ENCODE results near the gene EFCAB11. TPM values are rescaled to one million over a fixed set of nuclear protein-coding genes. Genes with fewer than 3 reads are reported as not detected.

EFCAB11 gene
- total RNA-seq, 3 donors from 2014 or later: 6.4 to 13.6 (median 6.9) TPM

- no peak for DNase-seq (ENCODE audit: low spot score in 2 of 2)
- Histone ChIP-seq H3K36me3 (no peaks in the 10 kb centered on the region), H3K9me3 (peaks cover 0 to 3% of the 10 kb centered on the region in 2 donors), H3K4me1 (no peaks in the 10 kb centered on the region), H3K4me3 (no peak overlapping the region), H3K27ac (no peak overlapping the region), H3K27me3 (no peaks in the 10 kb centered on the region)
- intact Hi-C loops (cut with DNase I; ENCODE audit: low total_unique reads): no loop called here
- TF ChIP-seq POLR2AphosphoS5 (IDR thresholded peaks at IDR 0.05): no peak
- TF ChIP-seq POLR2A (IDR thresholded peaks at IDR 0.05): no peak
- no peak for TF ChIP-seq CTCF (IDR thresholded peaks at IDR 0.05)
Observed at GRCh38 chr14:89866458-89866857, 88.1 kb downstream of the EFCAB11 start.

- H3K4me3 ChIP-seq: no peak overlapping the region
- no peak overlapping the region for H3K27ac ChIP-seq
- peaks cover 0 to 3% of the 10 kb centered on the region in 2 donors for H3K9me3 ChIP-seq
- no peaks in the 10 kb centered on the region for H3K36me3 ChIP-seq
- intact Hi-C loops (cut with DNase I; ENCODE audit: low total_unique reads): no loop called here
- TF ChIP-seq CTCF (IDR thresholded peaks at IDR 0.05): no peak
- no peak for TF ChIP-seq POLR2AphosphoS5 (IDR thresholded peaks at IDR 0.05)
- TF ChIP-seq POLR2A (IDR thresholded peaks at IDR 0.05): no peak
- no peaks in the 10 kb centered on the region for H3K4me1 ChIP-seq
- no peak for DNase-seq (ENCODE audit: low spot score in 2 of 2)
- H3K27me3 ChIP-seq: no peaks in the 10 kb centered on the region
Observed at GRCh38 chr14:89865153-89865552, 89.4 kb downstream of the EFCAB11 start.

- intact Hi-C loops (cut with DNase I; ENCODE audit: low total_unique reads): no loop called here
- no peak overlapping the region for H3K27ac ChIP-seq
- no peak for TF ChIP-seq POLR2A (IDR thresholded peaks at IDR 0.05)
- TF ChIP-seq CTCF (IDR thresholded peaks at IDR 0.05): no peak
- no peaks in the 10 kb centered on the region for H3K36me3 ChIP-seq
- H3K27me3 ChIP-seq: no peaks in the 10 kb centered on the region
- H3K9me3 ChIP-seq: peaks cover 0 to 2% of the 10 kb centered on the region in 2 donors
- DNase-seq (ENCODE audit: low spot score in 2 of 2): no peak
- no peaks in the 10 kb centered on the region for H3K4me1 ChIP-seq
- H3K4me3 ChIP-seq: no peak overlapping the region
Observed at GRCh38 chr14:89862856-89863255, 91.7 kb downstream of the EFCAB11 start.

- no peak overlapping the region for H3K4me3 ChIP-seq
- H3K36me3 ChIP-seq: no peaks in the 10 kb centered on the region
- H3K27me3 ChIP-seq: no peaks in the 10 kb centered on the region
- H3K9me3 ChIP-seq: no peaks in the 10 kb centered on the region
- DNase-seq (ENCODE audit: low spot score in 2 of 2): no peak
- TF ChIP-seq CTCF (IDR thresholded peaks at IDR 0.05) (no peak), POLR2A (IDR thresholded peaks at IDR 0.05) (no peak), POLR2AphosphoS5 (IDR thresholded peaks at IDR 0.05) (no peak)
- intact Hi-C loops (cut with DNase I; ENCODE audit: low total_unique reads): no loop called here
- no peaks in the 10 kb centered on the region for H3K4me1 ChIP-seq
- no peak overlapping the region for H3K27ac ChIP-seq
Observed at GRCh38 chr14:89861630-89862029, 92.9 kb downstream of the EFCAB11 start.

- Histone ChIP-seq H3K27ac (no peak overlapping the region), H3K4me3 (no peak overlapping the region), H3K36me3 (no peaks in the 10 kb centered on the region), H3K9me3 (no peaks in the 10 kb centered on the region), H3K4me1 (no peaks in the 10 kb centered on the region), H3K27me3 (no peaks in the 10 kb centered on the region)
- TF ChIP-seq POLR2AphosphoS5 (IDR thresholded peaks at IDR 0.05) (no peak), POLR2A (IDR thresholded peaks at IDR 0.05) (no peak), CTCF (IDR thresholded peaks at IDR 0.05) (no peak)
- no peak for DNase-seq (ENCODE audit: low spot score in 2 of 2)
- intact Hi-C loops (cut with DNase I; ENCODE audit: low total_unique reads): no loop called here
Observed at GRCh38 chr14:89858089-89858488, 96.4 kb downstream of the EFCAB11 start.

Data from breast epithelium (tissue), 4 donors.